GM06990 (cell line): ENCODE data around the gene ACR.

Experiments used
- DNase-seq: peaks from one replicate; pipeline ENCODE4 v3.0.0-alpha.2; 2011; ENCODE audit not compliant: insufficient read length; ENCODE audit errors: extremely low read depth
- H3K27me3 ChIP-seq: replicated peaks from 2 replicates; pipeline ENCODE4 v1.6.0; 2011; ENCODE audit warnings: low read length; ENCODE audit not compliant: control insufficient read depth, insufficient read depth
- H3K36me3 ChIP-seq: 2 replicates; pipeline ENCODE4 v1.5.1; 2011; ENCODE audit warnings: low read length; ENCODE audit not compliant: control insufficient read depth, insufficient read depth
- H3K4me3 ChIP-seq: replicated peaks from 2 replicates; pipeline ENCODE4 v1.5.1; 2011; ENCODE audit warnings: low read depth, mild to moderate bottlenecking, control low read depth, low read length
- TF ChIP-seq, protein P1 (sequence below): IDR thresholded peaks from 2 replicates; pipeline ENCODE4 v1.5.1; 2011; ENCODE audit warnings: low read length, control low read depth, mild to moderate bottlenecking, inconsistent platforms; ENCODE audit not compliant: insufficient read depth, poor library complexity, severe bottlenecking

The ACR gene

GRCh38 chr22:50708996-50709395 lies 29.0 kb upstream of the ACR start:
- DNase-seq: no peak
- no peaks in the 10 kb centered on the region for H3K36me3 ChIP-seq
- TF ChIP-seq, protein P1, sequence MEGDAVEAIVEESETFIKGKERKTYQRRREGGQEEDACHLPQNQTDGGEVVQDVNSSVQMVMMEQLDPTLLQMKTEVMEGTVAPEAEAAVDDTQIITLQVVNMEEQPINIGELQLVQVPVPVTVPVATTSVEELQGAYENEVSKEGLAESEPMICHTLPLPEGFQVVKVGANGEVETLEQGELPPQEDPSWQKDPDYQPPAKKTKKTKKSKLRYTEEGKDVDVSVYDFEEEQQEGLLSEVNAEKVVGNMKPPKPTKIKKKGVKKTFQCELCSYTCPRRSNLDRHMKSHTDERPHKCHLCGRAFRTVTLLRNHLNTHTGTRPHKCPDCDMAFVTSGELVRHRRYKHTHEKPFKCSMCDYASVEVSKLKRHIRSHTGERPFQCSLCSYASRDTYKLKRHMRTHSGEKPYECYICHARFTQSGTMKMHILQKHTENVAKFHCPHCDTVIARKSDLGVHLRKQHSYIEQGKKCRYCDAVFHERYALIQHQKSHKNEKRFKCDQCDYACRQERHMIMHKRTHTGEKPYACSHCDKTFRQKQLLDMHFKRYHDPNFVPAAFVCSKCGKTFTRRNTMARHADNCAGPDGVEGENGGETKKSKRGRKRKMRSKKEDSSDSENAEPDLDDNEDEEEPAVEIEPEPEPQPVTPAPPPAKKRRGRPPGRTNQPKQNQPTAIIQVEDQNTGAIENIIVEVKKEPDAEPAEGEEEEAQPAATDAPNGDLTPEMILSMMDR: no peak
- H3K27me3 ChIP-seq: no peaks in the 10 kb centered on the region; the same call in 1 of the 2 replicates
- H3K4me3 ChIP-seq: no peak overlapping the region

GRCh38 chr22:50710221-50710620 lies 27.8 kb upstream of the ACR start:
- no peaks in the 10 kb centered on the region for H3K36me3 ChIP-seq
- no peak overlapping the region for H3K4me3 ChIP-seq
- H3K27me3 ChIP-seq: no peaks in the 10 kb centered on the region; the same call in 1 of the 2 replicates
- TF ChIP-seq, protein P1: no peak
- no peak for DNase-seq

DNA sequence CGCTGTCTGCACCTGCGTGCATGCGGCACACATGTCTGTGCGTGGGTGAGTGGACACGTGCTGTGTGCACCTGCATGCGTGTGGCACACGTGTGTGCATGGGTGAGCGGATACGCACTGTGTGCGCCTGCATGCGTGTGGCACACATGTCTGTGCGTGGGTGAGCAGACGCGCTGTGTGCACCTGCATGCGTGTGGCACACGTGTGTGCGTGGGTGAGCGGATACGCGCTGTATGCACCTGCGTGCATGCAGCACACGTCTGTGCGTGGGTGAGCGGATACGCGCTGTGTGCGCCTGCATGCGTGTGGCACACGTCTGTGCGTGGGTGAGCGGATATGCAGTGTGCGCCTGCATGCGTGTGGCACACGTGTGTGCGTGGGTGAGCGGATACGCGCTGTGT lies 27.1 kb upstream of the ACR start:
- Histone ChIP-seq H3K36me3 (no peaks in the 10 kb centered on the region), H3K4me3 (no peak overlapping the region), H3K27me3 (no peaks in the 10 kb centered on the region; the same call in 1 of the 2 replicates)
- TF ChIP-seq, protein P1: no peak
- no peak for DNase-seq

- Histone ChIP-seq H3K27me3 (no peaks in the 10 kb centered on the region; the same call in 1 of the 2 replicates), H3K36me3 (no peaks in the 10 kb centered on the region), H3K4me3 (no peak overlapping the region)
- no peak for DNase-seq
- TF ChIP-seq, protein P1: no peak
Measured at GRCh38 chr22:50711446-50712340, 26.3 kb upstream of the ACR start.

DNA sequence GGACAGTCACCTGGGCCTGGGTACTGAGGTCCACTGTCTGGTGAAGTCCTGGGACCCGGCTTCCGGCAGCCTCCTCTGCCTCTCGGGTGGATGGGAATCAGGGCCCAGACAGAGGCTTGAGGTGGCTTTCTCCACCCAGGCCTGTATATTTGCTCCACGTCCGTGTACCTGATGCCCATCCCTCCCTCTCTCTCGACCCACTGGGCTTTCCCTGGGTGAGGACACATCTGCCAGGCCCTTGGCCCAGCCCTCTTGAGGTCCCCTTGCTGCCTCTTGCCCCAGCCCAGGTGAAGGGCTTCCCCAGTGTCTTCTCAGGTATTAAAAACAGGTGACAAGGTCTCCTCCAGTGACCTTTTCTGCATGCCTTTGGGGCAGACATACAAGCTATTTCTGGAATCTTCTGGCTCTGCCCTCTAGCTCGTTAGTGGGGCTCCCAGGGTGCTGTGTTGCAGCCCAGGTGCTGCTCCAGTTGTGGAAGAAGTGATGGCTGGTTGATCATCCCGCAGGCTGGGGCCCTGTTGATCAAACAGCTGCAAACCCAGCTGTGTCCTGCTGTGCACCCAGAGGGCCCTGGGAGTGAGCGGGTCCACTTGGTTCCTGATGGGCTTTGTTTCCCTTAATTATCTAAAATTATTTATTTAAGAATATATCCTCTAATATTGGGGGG lies 25.5 kb upstream of the ACR start:
- DNase-seq: no peak
- H3K27me3 ChIP-seq: no peaks in the 10 kb centered on the region; the same call in 1 of the 2 replicates
- H3K4me3 ChIP-seq: no peak overlapping the region
- no peaks in the 10 kb centered on the region for H3K36me3 ChIP-seq
- TF ChIP-seq, protein P1: no peak
